MCF 10A (cell line): ENCODE measurements around the gene TAF11L6. TPM values are rescaled to one million over a fixed set of nuclear protein-coding genes. Genes with fewer than 3 reads are reported as not detected.
"Not testable (repeated sequence)": the region's sequence is repeated elsewhere in the genome, so short reads cannot be mapped to it uniquely, and the experiment has no call there.

ENCODE experiments used
- BruUV-seq: library from RNA; stranded (reverse); fragments of 400-500 nt; replicated peaks from 2 replicates; lab custom pipeline; 2021; lab: Mats Ljungman, UMichigan
- CTCF ChIA-PET: fragments of 300-600 bp; sonication (Branson Sonifier 250); formaldehyde crosslinking; extraction: SDS; loops from one replicate; lab custom pipeline; 2021; ENCODE audit warnings: antibody characterized with exemption, inconsistent platforms; lab: Yijun Ruan, JAX
- POLR2A ChIA-PET: fragments of 300-600, 350-650 bp; sonication (Branson Sonifier 250); formaldehyde crosslinking; extraction: SDS; loops from one replicate; lab custom pipeline; 2020; ENCODE audit warnings: antibody characterized with exemption, inconsistent platforms; lab: Yijun Ruan, JAX
- DNase-seq: peaks from one replicate; pipeline ENCODE4 v3.0.0-alpha.2; 2018; ENCODE audit not compliant: unreplicated experiment
- H3K27ac Mint-ChIP-seq: one replicate; pipeline ENCODE4 v1.8.0; 2022; ENCODE audit warnings: mild to moderate bottlenecking, low read depth, mixed read lengths; ENCODE audit not compliant: unreplicated experiment
- H3K27me3 Mint-ChIP-seq: one replicate; pipeline ENCODE4 v1.8.0; 2022; ENCODE audit warnings: mixed read lengths; ENCODE audit not compliant: insufficient read depth, unreplicated experiment
- H3K36me3 Mint-ChIP-seq: one replicate; pipeline ENCODE4 v1.8.0; 2022; ENCODE audit warnings: mild to moderate bottlenecking, moderate library complexity, mixed read lengths; ENCODE audit not compliant: insufficient read depth, unreplicated experiment
- H3K4me1 Mint-ChIP-seq: one replicate; pipeline ENCODE4 v1.8.0; 2022; ENCODE audit warnings: mixed read lengths; ENCODE audit not compliant: insufficient read depth, unreplicated experiment
- H3K4me3 Mint-ChIP-seq: one replicate; pipeline ENCODE4 v1.8.0; 2022; ENCODE audit warnings: mild to moderate bottlenecking, moderate library complexity, mixed read lengths; ENCODE audit not compliant: unreplicated experiment
- H3K9me3 Mint-ChIP-seq: one replicate; pipeline ENCODE4 v1.8.0; 2022; ENCODE audit warnings: mixed read lengths; ENCODE audit not compliant: unreplicated experiment
- intact Hi-C: fragments of 100-400 bp; cut with micrococcal nuclease; formaldehyde crosslinking; loops from 2 replicates; pipeline ENCODE4 v1.14.1; 2022
- total RNA-seq: library from RNA; stranded (reverse); gene quantifications from 2 replicates; pipeline ENCODE4 v1.2.3, GENCODE V29; 2022
- TF ChIP-seq, protein P1 (sequence below): fragments of 200-600 bp; IDR thresholded peaks from one replicate; pipeline ENCODE4 v1.8.0; 2022; ENCODE audit warnings: antibody characterized with exemption, mild to moderate bottlenecking; ENCODE audit not compliant: unreplicated experiment

Gene TAF11L6
- total RNA-seq, 1 experiment from 2014 or later: not detected

DNA sequence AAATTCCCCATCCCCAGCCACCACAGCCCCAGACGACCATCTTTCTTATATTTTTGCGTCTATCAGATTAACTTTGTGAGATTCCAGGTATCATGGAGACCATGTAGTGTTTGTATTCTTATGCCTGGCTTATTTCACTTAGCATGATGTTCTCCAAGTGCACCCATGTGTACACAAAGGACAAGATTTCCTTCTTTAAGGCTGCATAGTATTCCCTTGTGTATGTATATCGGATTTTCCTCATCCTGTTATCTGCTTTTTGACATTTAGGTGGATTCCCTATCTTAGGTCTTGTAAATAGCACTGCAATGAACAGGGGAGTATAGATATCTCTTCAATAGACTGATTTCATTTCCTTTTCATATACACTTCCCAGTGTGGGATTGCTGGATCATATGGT is 35.7 kb upstream of the TAF11L6 start:
- ChIA-PET CTCF (no interaction called here), POLR2A (no interaction called here)
- BruUV-seq: no TSS peak
- intact Hi-C loops: no loop called here
- Mint-ChIP-seq H3K27me3 (no peaks in the 10 kb centered on the region), H3K4me3 (no peak overlapping the region), H3K4me1 (no peaks in the 10 kb centered on the region), H3K36me3 (no peaks in the 10 kb centered on the region), H3K27ac (no peak overlapping the region), H3K9me3 (no peaks in the 10 kb centered on the region)
- TF ChIP-seq, protein P1, sequence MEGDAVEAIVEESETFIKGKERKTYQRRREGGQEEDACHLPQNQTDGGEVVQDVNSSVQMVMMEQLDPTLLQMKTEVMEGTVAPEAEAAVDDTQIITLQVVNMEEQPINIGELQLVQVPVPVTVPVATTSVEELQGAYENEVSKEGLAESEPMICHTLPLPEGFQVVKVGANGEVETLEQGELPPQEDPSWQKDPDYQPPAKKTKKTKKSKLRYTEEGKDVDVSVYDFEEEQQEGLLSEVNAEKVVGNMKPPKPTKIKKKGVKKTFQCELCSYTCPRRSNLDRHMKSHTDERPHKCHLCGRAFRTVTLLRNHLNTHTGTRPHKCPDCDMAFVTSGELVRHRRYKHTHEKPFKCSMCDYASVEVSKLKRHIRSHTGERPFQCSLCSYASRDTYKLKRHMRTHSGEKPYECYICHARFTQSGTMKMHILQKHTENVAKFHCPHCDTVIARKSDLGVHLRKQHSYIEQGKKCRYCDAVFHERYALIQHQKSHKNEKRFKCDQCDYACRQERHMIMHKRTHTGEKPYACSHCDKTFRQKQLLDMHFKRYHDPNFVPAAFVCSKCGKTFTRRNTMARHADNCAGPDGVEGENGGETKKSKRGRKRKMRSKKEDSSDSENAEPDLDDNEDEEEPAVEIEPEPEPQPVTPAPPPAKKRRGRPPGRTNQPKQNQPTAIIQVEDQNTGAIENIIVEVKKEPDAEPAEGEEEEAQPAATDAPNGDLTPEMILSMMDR: no peak
- DNase-seq: no peak

GRCh38 chr5:17497446-17497845 is 31.0 kb upstream of the TAF11L6 start:
- Mint-ChIP-seq H3K4me3 (no peak overlapping the region), H3K36me3 (no peaks in the 10 kb centered on the region), H3K27me3 (no peaks in the 10 kb centered on the region), H3K9me3 (no peaks in the 10 kb centered on the region), H3K27ac (no peak overlapping the region), H3K4me1 (no peaks in the 10 kb centered on the region)
- DNase-seq: no peak
- TF ChIP-seq, protein P1: no peak
- POLR2A ChIA-PET: no interaction called here
- intact Hi-C loops: no loop called here
- BruUV-seq: no TSS peak
- CTCF ChIA-PET: no interaction called here

- H3K4me3 Mint-ChIP-seq, POLR2A ChIA-PET, H3K27me3 Mint-ChIP-seq, H3K9me3 Mint-ChIP-seq, H3K27ac Mint-ChIP-seq, H3K4me1 Mint-ChIP-seq, BruUV-seq, intact Hi-C loops, DNase-seq, H3K36me3 Mint-ChIP-seq: not testable (repeated sequence)
- CTCF ChIA-PET: interaction anchor here (0.7 kb wide), 1 partner anchor 29 kb away, joined by 3 read pairs; no protein-coding TSS in a partner anchor
Measured at GRCh38 chr5:17497931-17498330, 30.5 kb upstream of the TAF11L6 start, which contains the start of gene TAF11L2. Gene TAF11L2 (plus strand): TSS chr5:17498231.

- DNase-seq: no peak
- no TSS peak for BruUV-seq
- H3K4me1 Mint-ChIP-seq: no peaks in the 10 kb centered on the region
- H3K36me3 Mint-ChIP-seq: no peaks in the 10 kb centered on the region
- CTCF ChIA-PET: no interaction called here
- intact Hi-C loops: no loop called here
- H3K9me3 Mint-ChIP-seq: no peaks in the 10 kb centered on the region
- TF ChIP-seq, protein P1: no peak
- H3K4me3 Mint-ChIP-seq: no peak overlapping the region
- H3K27ac Mint-ChIP-seq: no peak overlapping the region
- H3K27me3 Mint-ChIP-seq: no peaks in the 10 kb centered on the region
- POLR2A ChIA-PET: no interaction called here
Measured at GRCh38 chr5:17511775-17512325, 16.6 kb upstream of the TAF11L6 start.

GRCh38 chr5:17517526-17517925 is 10.9 kb upstream of the TAF11L6 start:
- DNase-seq, H3K9me3 Mint-ChIP-seq, H3K27me3 Mint-ChIP-seq, H3K4me1 Mint-ChIP-seq, H3K27ac Mint-ChIP-seq, CTCF ChIA-PET, POLR2A ChIA-PET, H3K36me3 Mint-ChIP-seq, H3K4me3 Mint-ChIP-seq, intact Hi-C loops, BruUV-seq: not testable (repeated sequence)

DNA sequence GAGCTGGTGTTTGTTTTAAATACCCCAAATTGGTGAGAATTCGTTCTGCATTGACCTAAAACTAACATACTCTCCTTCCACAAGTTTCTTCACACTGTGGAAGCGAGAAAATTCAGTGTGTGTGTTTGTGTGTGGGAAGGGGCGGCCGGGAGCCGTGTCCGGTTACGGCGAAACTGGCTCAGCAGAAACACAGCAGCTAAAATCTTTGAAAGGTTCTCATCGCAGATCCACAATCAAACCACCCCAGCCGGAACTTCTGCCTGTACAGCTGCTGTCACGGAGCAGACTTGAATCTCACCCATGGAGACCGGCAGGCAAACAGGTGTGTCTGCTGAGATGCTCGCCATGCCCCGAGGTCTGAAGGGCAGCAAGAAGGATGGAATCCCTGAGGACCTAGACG is 10.4 kb upstream of the TAF11L6 start, which contains the start of gene TAF11L3:
TSS of gene TAF11L3 (plus strand) at position 301 of the 400 bp plus-strand sequence.
- H3K27ac Mint-ChIP-seq, BruUV-seq, H3K36me3 Mint-ChIP-seq, H3K27me3 Mint-ChIP-seq, H3K4me3 Mint-ChIP-seq, intact Hi-C loops, H3K9me3 Mint-ChIP-seq, POLR2A ChIA-PET, H3K4me1 Mint-ChIP-seq, DNase-seq, CTCF ChIA-PET: not testable (repeated sequence)

DNA sequence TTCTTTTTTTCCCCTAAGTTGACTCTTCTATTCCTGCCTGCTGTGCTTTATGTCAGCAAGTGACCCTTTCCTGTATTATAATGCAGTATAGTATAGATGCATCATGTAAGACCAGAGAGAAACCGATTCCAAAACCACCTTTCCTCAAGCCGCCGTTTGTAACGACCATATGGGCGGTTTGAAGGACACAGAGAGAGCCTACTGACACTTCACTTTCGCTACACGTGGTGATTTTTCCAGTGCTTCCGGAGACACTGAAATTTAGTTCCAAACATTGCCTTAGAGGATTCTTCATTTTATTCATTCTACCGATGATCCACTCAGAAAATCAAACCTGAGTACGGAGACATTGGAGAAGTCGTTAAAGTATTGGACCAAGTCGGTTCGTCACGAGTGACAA is 9.0 kb upstream of the TAF11L6 start:
- H3K27ac Mint-ChIP-seq, intact Hi-C loops, DNase-seq, H3K4me3 Mint-ChIP-seq, H3K36me3 Mint-ChIP-seq, POLR2A ChIA-PET, H3K4me1 Mint-ChIP-seq, BruUV-seq, H3K27me3 Mint-ChIP-seq, H3K9me3 Mint-ChIP-seq, CTCF ChIA-PET: not testable (repeated sequence)
